Measurements from ENCODE around the gene MAEL.

MAEL gene

GRCh38 chr1:167054946-167055630, 66.0 kb downstream of the MAEL start:
- in situ Hi-C loops (cut with MboI; ENCODE audit: low sequenced_read_pairs) = no loop called here

GRCh38 chr1:167056529-167057231, 67.6 kb downstream of the MAEL start:
- in situ Hi-C loops (cut with MboI; ENCODE audit: low sequenced_read_pairs) = no loop called here

- in situ Hi-C loops (cut with MboI; ENCODE audit: low sequenced_read_pairs) = no loop called here
Measured at GRCh38 chr1:167057241-167057688, 68.2 kb downstream of the MAEL start.

- in situ Hi-C loops (cut with MboI; ENCODE audit: low sequenced_read_pairs) = no loop called here
Measured at GRCh38 chr1:167059045-167059808, 70.1 kb downstream of the MAEL start.

GRCh38 chr1:167059809-167060107, 70.7 kb downstream of the MAEL start:
- in situ Hi-C loops (cut with MboI; ENCODE audit: low sequenced_read_pairs) = no loop called here

GRCh38 chr1:167060141-167061072, 71.3 kb downstream of the MAEL start:
- in situ Hi-C loops (cut with MboI; ENCODE audit: low sequenced_read_pairs) = no loop called here

GRCh38 chr1:167061073-167061464, 72.0 kb downstream of the MAEL start:
- in situ Hi-C loops (cut with MboI; ENCODE audit: low sequenced_read_pairs) = no loop called here

GRCh38 chr1:167064621-167065020, 75.5 kb downstream of the MAEL start:
- in situ Hi-C loops (cut with MboI; ENCODE audit: low sequenced_read_pairs) = no loop called here

- in situ Hi-C loops (cut with MboI; ENCODE audit: low sequenced_read_pairs) = no loop called here
Measured at GRCh38 chr1:167065471-167065870, 76.4 kb downstream of the MAEL start.

- in situ Hi-C loops (cut with MboI; ENCODE audit: low sequenced_read_pairs) = no loop called here
Measured at GRCh38 chr1:167066333-167067122, 77.4 kb downstream of the MAEL start.

- in situ Hi-C loops (cut with MboI; ENCODE audit: low sequenced_read_pairs) = no loop called here
Measured at GRCh38 chr1:167067904-167068303, 78.8 kb downstream of the MAEL start.

- in situ Hi-C loops (cut with MboI; ENCODE audit: low sequenced_read_pairs) = no loop called here
Measured at GRCh38 chr1:167068761-167069160, 79.7 kb downstream of the MAEL start.

- in situ Hi-C loops (cut with MboI; ENCODE audit: low sequenced_read_pairs) = no loop called here
Measured at GRCh38 chr1:167071286-167071685, 82.2 kb downstream of the MAEL start.

Measured in hTERT RPE-1 (cell line).